LNCaP clone FGC (cell line): ENCODE data around the gene ACTRT1.

ENCODE experiments used
- DNase-seq: peaks from one replicate; pipeline ENCODE4 v3.0.0-alpha.2; 2011; ENCODE audit warnings: low read depth
- H3K4me3 ChIP-seq: 2 replicates; pipeline ENCODE4 v1.5.1; 2011; ENCODE audit warnings: mild to moderate bottlenecking, low read depth, low read length, control low read depth
- CTCF ChIP-seq: IDR thresholded peaks from 2 replicates; pipeline ENCODE4 v1.5.1; 2012; ENCODE audit warnings: mild to moderate bottlenecking; ENCODE audit not compliant: control insufficient read depth, insufficient read depth; ENCODE audit errors: extremely low read depth

The ACTRT1 gene

GRCh38 chrX:128052303-128052702 is at the start of gene ACTRT1:
Gene ACTRT1 (minus strand): TSS chrX:128052403. CDS start chrX:128052206, 197 bp downstream.
- no peak for TF ChIP-seq CTCF
- no peak within 1 kb of the TSS for H3K4me3 ChIP-seq
- DNase-seq = no peak

- TF ChIP-seq CTCF = no peak
- DNase-seq = no peak
- no peak overlapping the region for H3K4me3 ChIP-seq
Measured at GRCh38 chrX:128078545-128078944, 26.3 kb upstream of the ACTRT1 start.

GRCh38 chrX:128057421-128057820 is 5.2 kb upstream of the ACTRT1 start:
- H3K4me3 ChIP-seq = no peak overlapping the region
- no peak for TF ChIP-seq CTCF
- DNase-seq = no peak

GRCh38 chrX:128051526-128051925 is 677 bp downstream of the ACTRT1 start:
- H3K4me3 ChIP-seq = no peak overlapping the region
- DNase-seq = no peak
- TF ChIP-seq CTCF = no peak

GRCh38 chrX:128035318-128035717 is 16.9 kb downstream of the ACTRT1 start:
- no peak for TF ChIP-seq CTCF
- H3K4me3 ChIP-seq = no peak overlapping the region
- no peak for DNase-seq

- H3K4me3 ChIP-seq = no peak overlapping the region
- no peak for DNase-seq
- no peak for TF ChIP-seq CTCF
Measured at GRCh38 chrX:128021566-128021965, 30.6 kb downstream of the ACTRT1 start.

- peak; percentile 71 for DNase-seq
- no peak for TF ChIP-seq CTCF
- no peak overlapping the region for H3K4me3 ChIP-seq
Measured at GRCh38 chrX:128020701-128021100, 31.5 kb downstream of the ACTRT1 start.
